SK-N-SH (cell line): Measurements from ENCODE around the gene PAMR1. TPM values are rescaled to one million over a fixed set of nuclear protein-coding genes. Genes with fewer than 3 reads are reported as not detected.

ENCODE experiments used
- CTCF ChIA-PET: fragments of 300-600, 350-600 bp; formaldehyde crosslinking; extraction: SDS; loops from one replicate; lab custom pipeline; 2021; lab: Yijun Ruan, JAX
- POLR2A ChIA-PET: fragments of 350-600 bp; sonication (Branson Sonifier 250); formaldehyde crosslinking; extraction: SDS; loops from one replicate; lab custom pipeline; 2020; ENCODE audit warnings: antibody characterized with exemption, inconsistent platforms; lab: Yijun Ruan, JAX
- DNase-seq: peaks from one replicate; pipeline ENCODE4 v3.0.0; 2012
- H2AFZ ChIP-seq: fragments of 200-600 bp; sonication (generic); 2 replicates; pipeline ENCODE4 v1.8.1; 2016; ENCODE audit warnings: antibody characterized with exemption, mild to moderate bottlenecking, low read depth
- H3F3A ChIP-seq: fragments of 200-600 bp; sonication (generic); replicated peaks from 2 replicates; pipeline ENCODE3; 2016; ENCODE audit warnings: antibody characterized with exemption, mild to moderate bottlenecking; ENCODE audit not compliant: insufficient read depth
- H3K27ac ChIP-seq, 2 experiments: fragments of 200-500 bp in 1 of 2; fragments of 200-600 bp in 1 of 2; sonication (Bioruptor generic) in 1 of 2; sonication (generic), shearing (Covaris generic) in 1 of 2; 2 replicates each; pipeline versions ENCODE4 v1.5.1 to v1.6.1; 2014 to 2016; ENCODE audit warnings: low read depth in 2 of 2, inconsistent platforms in 1 of 2, low read length in 1 of 2, mild to moderate bottlenecking in 1 of 2, mixed read lengths in 1 of 2
- H3K27me3 ChIP-seq: fragments of 200-600 bp; sonication (generic), shearing (Covaris generic); 2 replicates; pipeline ENCODE4 v1.6.1; 2016; ENCODE audit warnings: mixed run types; ENCODE audit not compliant: insufficient read depth
- H3K36me3 ChIP-seq, 2 experiments: fragments of 200-500 bp in 1 of 2; fragments of 200-600 bp in 1 of 2; sonication (Bioruptor generic) in 1 of 2; sonication (generic) in 1 of 2; replicated peaks in 1 of 2; 2 replicates each; pipeline versions ENCODE3 to v1.5.1; 2014 to 2016; ENCODE audit warnings: low read length in 1 of 2, mild to moderate bottlenecking in 1 of 2; ENCODE audit not compliant: insufficient read depth in 2 of 2, control insufficient read depth in 1 of 2
- H3K4me1 ChIP-seq, 2 experiments: fragments of 200-500 bp in 1 of 2; fragments of 200-600 bp in 1 of 2; sonication (Bioruptor generic) in 1 of 2; sonication (generic), shearing (Covaris generic) in 1 of 2; 2 replicates each; pipeline versions ENCODE4 v1.5.1 to v1.6.1; 2014 to 2016; ENCODE audit warnings: low read depth in 1 of 2, low read length in 1 of 2, mixed run types in 1 of 2; ENCODE audit not compliant: insufficient read depth in 2 of 2, control insufficient read depth in 1 of 2
- H3K4me2 ChIP-seq: fragments of 200-600 bp; sonication (generic), shearing (Covaris generic); 2 replicates; pipeline ENCODE4 v1.6.1; 2017; ENCODE audit warnings: mixed run types
- H3K4me3 ChIP-seq, 2 experiments: fragments of 200-500 bp in 1 of 2; fragments of 200-600 bp in 1 of 2; sonication (Bioruptor generic) in 1 of 2; sonication (generic), shearing (Covaris generic) in 1 of 2; 2 replicates each; pipeline versions ENCODE4 v1.5.1 to v1.8.1; 2014 to 2016; ENCODE audit warnings: low read depth in 2 of 2, inconsistent platforms in 1 of 2, low read length in 1 of 2, mild to moderate bottlenecking in 1 of 2, mixed read lengths in 1 of 2, moderate library complexity in 1 of 2
- H3K79me2 ChIP-seq: fragments of 200-600 bp; sonication (generic); 2 replicates; pipeline ENCODE4 v1.8.1; 2017; ENCODE audit warnings: mild to moderate bottlenecking; ENCODE audit not compliant: insufficient read depth
- H3K9ac ChIP-seq: fragments of 200-600 bp; sonication (generic); 2 replicates; pipeline ENCODE4 v1.6.1; 2017; ENCODE audit warnings: mixed run types
- H3K9me2 ChIP-seq: fragments of 200-600 bp; sonication (generic); 2 replicates; pipeline ENCODE4 v1.6.1; 2017; ENCODE audit warnings: mixed run types
- H3K9me3 ChIP-seq: fragments of 200-600 bp; sonication (generic); 2 replicates; pipeline ENCODE4 v1.6.1; 2017; ENCODE audit warnings: mixed run types, mild to moderate bottlenecking, moderate library complexity
- H4K20me1 ChIP-seq: fragments of 200-600 bp; sonication (generic); 2 replicates; pipeline ENCODE4 v1.6.1; 2017; ENCODE audit warnings: mild to moderate bottlenecking, mixed run types; ENCODE audit not compliant: insufficient read depth
- EP300 ChIP-seq, 2 experiments: IDR thresholded peaks; 2 replicates each; pipeline versions ENCODE4 v1.4.0 to v1.6.1; 2012; ENCODE audit warnings: borderline replicate concordance in 1 of 2, low read depth in 1 of 2, low read length in 1 of 2
- FOSL2 ChIP-seq: IDR thresholded peaks from 2 replicates; pipeline ENCODE4 v1.4.0; 2012; ENCODE audit warnings: low read depth, mild to moderate bottlenecking, moderate library complexity, borderline replicate concordance
- FOXJ3 ChIP-seq: sonication (generic); formaldehyde crosslinking; IDR thresholded peaks from 2 replicates; pipeline ENCODE4 v1.5.1; 2020; ENCODE audit warnings: mild to moderate bottlenecking, missing genetic modification reagents
- GATA2 ChIP-seq: sonication (generic); formaldehyde crosslinking; IDR thresholded peaks from 2 replicates; pipeline ENCODE4 v1.5.0; 2020; ENCODE audit warnings: mild to moderate bottlenecking, missing genetic modification reagents
- MEF2A ChIP-seq: IDR thresholded peaks from 2 replicates; pipeline ENCODE4 v1.4.0; 2012; ENCODE audit warnings: low read depth, borderline replicate concordance
- MXI1 ChIP-seq: IDR thresholded peaks from 2 replicates; pipeline ENCODE4 v1.6.1; 2012; ENCODE audit warnings: mild to moderate bottlenecking, low read depth, low read length, improper control_type of control experiment
- POLR2AphosphoS5 ChIP-seq: IDR thresholded peaks from 2 replicates; pipeline ENCODE4 v1.6.1; 2012; ENCODE audit warnings: low read depth, low read length
- RAD21 ChIP-seq: IDR thresholded peaks from 2 replicates; pipeline ENCODE4 v1.6.1; 2012; ENCODE audit warnings: mild to moderate bottlenecking, low read length
- RXRA ChIP-seq: IDR thresholded peaks from 2 replicates; pipeline ENCODE4 v1.4.0; 2012; ENCODE audit warnings: low read depth, mild to moderate bottlenecking, borderline replicate concordance
- SMC3 ChIP-seq: IDR thresholded peaks from 2 replicates; pipeline ENCODE4 v1.6.1; 2012; ENCODE audit warnings: low read depth, low read length, improper control_type of control experiment
- TAF1 ChIP-seq: IDR thresholded peaks from 2 replicates; pipeline ENCODE4 v1.6.1; 2012; ENCODE audit warnings: low read depth, mild to moderate bottlenecking, low read length, moderate library complexity, borderline replicate concordance
- USF1 ChIP-seq: IDR thresholded peaks from 2 replicates; pipeline ENCODE4 v1.4.0; 2012; ENCODE audit warnings: low read depth, borderline replicate concordance
- USF2 ChIP-seq: fragments of 150-350 bp; IDR thresholded peaks from 2 replicates; pipeline ENCODE4 v1.6.1; 2017; ENCODE audit warnings: antibody characterized with exemption, low read length, low read depth, borderline replicate concordance
- ZBTB33 ChIP-seq: IDR thresholded peaks from 2 replicates; pipeline ENCODE4 v1.4.0; 2012; ENCODE audit warnings: low read depth, borderline replicate concordance
- WGBS: methylation state at CpG from one replicate; pipeline ENCODE4 v1.1.6; 2017; ENCODE audit warnings: low lambda C conversion rate; 5-methylcytosine and 5-hydroxymethylcytosine counted together
- polyA plus RNA-seq, 3 experiments: library from polyadenylated mRNA; depleted of rRNA; stranded (reverse); fragments of >200 nt; gene quantifications; 2 replicates each; pipeline ENCODE4 v1.2.3, GENCODE V29; 2012

PAMR1 gene
- polyA plus RNA-seq, 1 of the 3 experiments (the other 2 are of a cell fraction): 0.31 TPM

GRCh38 chr11:35529971-35530495 is 4.6 kb upstream of the PAMR1 start (continued):
- TF ChIP-seq TAF1: no peak

GRCh38 chr11:35526370-35526792 is 965 bp upstream of the PAMR1 start:
- Histone ChIP-seq H3K4me1 (peaks cover 18 to 37% of the 10 kb centered on the region in 2 experiments), H3K36me3 (no peaks in the 10 kb centered on the region), H3K9ac (no peak overlapping the region), H3K79me2 (no peaks in the 10 kb centered on the region), H3K27me3 (no peaks in the 10 kb centered on the region), H2AFZ (no peak overlapping the region), H4K20me1 (no peaks in the 10 kb centered on the region), H3K4me2 (no peak overlapping the region), H3K9me2 (no peaks in the 10 kb centered on the region), H3F3A (peaks cover 23% of the 10 kb centered on the region), H3K9me3 (no peaks in the 10 kb centered on the region), H3K27ac (no peak overlapping the region)
- ChIA-PET CTCF (interaction anchor here (1.2 to 1.8 kb wide), 2 partner anchors 8 to 41 kb away, joined by 3 to 5 read pairs; no protein-coding TSS in a partner anchor), POLR2A (no interaction called here)
- 73% methylated on average over 6 of the region's 6 CpGs for WGBS
- DNase-seq: no peak
- TF ChIP-seq SMC3: no peak
- TF ChIP-seq POLR2AphosphoS5: no peak
- TF ChIP-seq MEF2A: no peak
- no peak for TF ChIP-seq FOXJ3 (CRISPR knock-in tag)
- no peak for TF ChIP-seq RAD21
- no peak for TF ChIP-seq USF2
- TF ChIP-seq RXRA: no peak
- TF ChIP-seq, all 33 proteins: peak for 0
- no peak overlapping the region for H3K4me3 ChIP-seq

GRCh38 chr11:35524780-35525179 is 636 bp downstream of the PAMR1 start:
- Histone ChIP-seq H3K27ac (no peak overlapping the region), H3K36me3 (no peaks in the 10 kb centered on the region)
- TF ChIP-seq USF1: no peak
- no peak for TF ChIP-seq EP300 (IDR thresholded peaks at IDR 0.05; ENCODE audit: borderline replicate concordance in 1 of 2, low read depth in 1 of 2, low read length in 1 of 2)
- no peak for TF ChIP-seq FOSL2
- no peak for TF ChIP-seq ZBTB33
- no peak for TF ChIP-seq GATA2 (CRISPR knock-in tag)
- no peak for TF ChIP-seq MXI1
- TF ChIP-seq RAD21: no peak
- TF ChIP-seq, all 33 proteins: peak for 0
- DNase-seq: no peak
- WGBS: 91% methylated on average over 4 of the region's 4 CpGs
- Histone ChIP-seq H3K27me3 (no peaks in the 10 kb centered on the region), H3K9me3 (no peaks in the 10 kb centered on the region), H3K4me2 (no peak overlapping the region), H2AFZ (peak overlapping the region; percentile 52; the same call in 1 of the 2 replicates), H3K9ac (no peak overlapping the region), H3F3A (peaks cover 9% of the 10 kb centered on the region), H3K9me2 (no peaks in the 10 kb centered on the region), H3K4me3 (no peak overlapping the region), H3K79me2 (no peaks in the 10 kb centered on the region), H4K20me1 (no peaks in the 10 kb centered on the region), H3K4me1 (peaks cover 6 to 28% of the 10 kb centered on the region in 2 experiments)
- POLR2A ChIA-PET: no interaction called here
- CTCF ChIA-PET: interaction anchor here (0.6 to 1.8 kb wide), 3 partner anchors 10 to 40 kb away, joined by 3 to 5 read pairs (median 3); no protein-coding TSS in a partner anchor
